22Rv1 (cell line): ENCODE measurements around the gene PTPRD.

ENCODE experiments used
- H3K27ac ChIP-seq: fragments of 450-650 bp; 2 replicates; pipeline ENCODE4 v1.5.1; 2017
- CTCF ChIP-seq: fragments of 450-650 bp; IDR thresholded peaks from 2 replicates; pipeline ENCODE4 v1.5.1; 2017; ENCODE audit warnings: mild to moderate bottlenecking
- ZFX ChIP-seq: fragments of 450-650 bp; IDR thresholded peaks from 2 replicates; pipeline ENCODE4 v1.6.1; 2017; ENCODE audit warnings: antibody characterized with exemption, borderline replicate concordance

PTPRD gene

GRCh38 chr9:8432224-8432623 lies 2180.6 kb downstream of the PTPRD start:
- TF ChIP-seq ZFX (no peak), CTCF (no peak)
- no peak overlapping the region for H3K27ac ChIP-seq

GRCh38 chr9:8431505-8431904 lies 2181.3 kb downstream of the PTPRD start:
- no peak for TF ChIP-seq CTCF
- no peak for TF ChIP-seq ZFX
- no peak overlapping the region for H3K27ac ChIP-seq

DNA sequence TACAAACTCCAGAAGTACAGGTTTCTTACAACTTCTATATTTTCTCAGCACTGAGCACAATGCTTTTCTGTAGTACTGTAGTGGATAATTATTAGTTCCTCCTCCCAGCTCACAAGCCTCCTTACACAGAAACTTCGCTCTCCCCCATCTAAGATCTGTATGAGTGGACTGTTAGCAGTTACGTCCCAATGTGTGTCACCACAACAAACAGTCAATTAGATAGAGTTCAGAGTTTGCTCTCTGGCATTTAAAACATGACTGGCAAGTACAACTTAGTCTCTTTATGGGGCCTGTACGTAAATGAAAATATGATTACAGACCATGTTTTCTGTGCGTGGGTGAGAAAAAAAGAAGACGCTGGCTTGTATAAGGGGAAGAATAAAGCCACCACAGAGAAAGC lies 2181.9 kb downstream of the PTPRD start:
- no peak overlapping the region for H3K27ac ChIP-seq
- no peak for TF ChIP-seq ZFX

DNA sequence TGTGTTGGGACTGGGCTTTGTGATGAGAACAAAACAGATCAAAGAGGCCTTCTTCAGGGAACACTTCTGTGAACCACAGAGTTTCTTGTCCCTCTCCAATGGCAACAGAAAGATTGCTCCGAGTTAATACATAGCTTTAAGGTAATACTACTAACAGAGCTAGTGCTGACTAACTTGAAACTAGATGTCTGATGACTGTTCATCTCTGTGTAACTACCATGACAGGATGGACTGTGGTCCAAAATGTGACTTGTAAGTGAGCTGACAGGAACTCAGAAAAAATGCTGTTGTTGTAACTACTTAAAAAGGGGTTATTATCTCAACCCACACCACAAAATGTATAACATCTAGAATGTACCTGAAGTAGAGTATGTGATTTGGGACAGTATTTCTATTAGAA lies 2183.0 kb downstream of the PTPRD start:
- no peak overlapping the region for H3K27ac ChIP-seq
- TF ChIP-seq ZFX (no peak), CTCF (no peak)

GRCh38 chr9:8429157-8429556 lies 2183.6 kb downstream of the PTPRD start:
- TF ChIP-seq ZFX (no peak), CTCF (no peak)
- H3K27ac ChIP-seq = no peak overlapping the region

DNA sequence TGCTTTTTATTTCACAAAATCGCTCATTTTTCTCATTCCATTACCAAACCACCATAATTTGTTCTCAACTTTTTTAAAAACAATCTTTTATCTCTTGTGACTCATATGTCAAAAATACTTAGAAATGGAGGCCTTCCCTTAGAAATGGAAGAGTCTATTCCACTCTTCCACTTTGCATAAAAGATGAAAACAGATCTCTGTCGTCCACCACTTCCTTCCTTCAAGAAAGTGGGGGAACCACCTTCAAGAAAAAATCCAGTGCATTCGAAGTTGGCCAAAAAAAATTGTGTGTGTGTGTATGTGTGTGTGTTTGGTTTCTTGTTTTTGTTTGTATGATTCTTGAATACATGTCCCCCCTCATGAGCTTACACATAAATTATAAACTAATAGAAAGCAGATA lies 2184.4 kb downstream of the PTPRD start:
- TF ChIP-seq ZFX (no peak), CTCF (no peak)

DNA sequence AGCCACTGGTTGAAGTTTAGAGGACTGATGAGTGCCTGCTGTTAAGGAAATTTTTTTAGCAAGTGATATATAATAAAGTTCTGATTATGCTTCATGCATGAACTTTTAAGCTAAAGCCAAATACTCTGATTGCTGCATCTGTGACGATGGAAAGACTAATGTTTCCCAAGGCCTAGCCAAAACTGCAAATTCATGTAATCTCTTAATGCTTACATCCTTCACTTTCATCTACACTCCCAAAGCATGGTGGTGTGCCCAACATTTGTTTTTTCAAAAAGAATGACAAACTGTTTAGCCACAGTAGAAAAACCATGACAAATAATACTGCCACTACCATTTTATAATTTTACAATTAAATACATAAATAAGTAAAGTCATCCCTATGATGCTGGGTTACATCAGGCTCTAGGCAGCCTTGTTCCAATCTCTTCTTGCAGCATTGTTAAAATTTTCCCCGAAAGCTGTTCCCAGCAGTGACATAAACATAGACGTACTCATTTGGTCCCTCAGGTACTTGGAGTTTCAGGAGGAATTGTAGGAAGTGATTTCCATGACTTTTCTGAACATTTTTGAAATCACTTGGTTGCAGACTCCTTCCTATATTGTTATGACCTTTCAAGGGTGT lies 2187.9 kb downstream of the PTPRD start:
- TF ChIP-seq CTCF = no peak
- TF ChIP-seq ZFX = no peak
- H3K27ac ChIP-seq = no peak overlapping the region

More for the DNA sequence above, 2184.4 kb downstream of the PTPRD start:
- H3K27ac ChIP-seq = no peak overlapping the region

DNA sequence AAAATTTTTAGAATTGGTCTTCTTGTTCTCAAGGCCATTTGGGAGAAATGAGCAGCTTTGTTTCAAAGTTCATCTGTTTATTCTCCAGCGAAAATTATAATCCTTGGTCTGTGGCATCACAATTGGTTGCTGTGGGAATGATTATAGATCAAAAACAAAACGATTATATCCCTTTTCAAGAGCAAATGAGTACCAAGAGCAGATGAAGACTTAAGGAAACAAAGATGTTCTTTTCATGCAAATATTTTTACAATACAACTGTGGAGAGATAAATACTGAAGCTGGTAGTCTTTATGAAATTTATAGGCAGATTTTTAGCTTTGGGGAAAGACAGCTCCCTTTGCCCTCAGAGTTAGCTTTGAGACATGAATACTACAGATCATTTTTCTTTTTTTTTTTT lies 2192.4 kb downstream of the PTPRD start:
- no peak for TF ChIP-seq ZFX
- TF ChIP-seq CTCF = no peak

More for the DNA sequence above, 2192.4 kb downstream of the PTPRD start:
- H3K27ac ChIP-seq = no peak overlapping the region
